ENCODE data around the gene PRKG2. TPM values are rescaled to one million over a fixed set of nuclear protein-coding genes. Genes with fewer than 3 reads are reported as not detected.

The PRKG2 gene
- total and polyA plus RNA-seq, 2 donors (not counting 3 experiments of a cell fraction or from before 2014, with no cell fraction given): not detected

- FAIRE-seq (no peak), DNase-seq (ENCODE audit: low read depth, low spot score) (no peak)
Observed at GRCh38 chr4:81118086-81118485, 96.9 kb downstream of the PRKG2 start.

More at GRCh38 chr4:81118086-81118485, 96.9 kb downstream of the PRKG2 start:
- H4K20me1 ChIP-seq (replicated peaks; ENCODE audit: control insufficient read depth, extremely low read depth, insufficient read depth, low read length): no peaks in the 10 kb centered on the region
- CTCF ChIA-PET: no interaction called here
- no peaks in the 10 kb centered on the region for H3K4me1 ChIP-seq (ENCODE audit: control insufficient read depth, extremely low read depth, insufficient read depth, low read length)
- no peaks in the 10 kb centered on the region for H3K79me2 ChIP-seq (ENCODE audit: control insufficient read depth, insufficient read depth, low read length)
- H3K4me3 ChIP-seq (replicated peaks in 1 of 3; ENCODE audit: insufficient read depth in 1 of 3, low read depth in 1 of 3, low read length in 3 of 3): no peak overlapping the region
- H3K27ac ChIP-seq (ENCODE audit: insufficient read depth, low read depth, low read length): no peak overlapping the region
- TF ChIP-seq GATA2 (IDR thresholded peaks at IDR 0.05; ENCODE audit: insufficient read depth, insufficient read length, low read depth, low read length): no peak
- no peak for TF ChIP-seq POLR2AphosphoS5 (IDR thresholded peaks at IDR 0.05; ENCODE audit: insufficient read depth, low read depth, low read length)
- no peak for TF ChIP-seq MAX (IDR thresholded peaks at IDR 0.05; ENCODE audit: insufficient read depth, insufficient read length)
- TF ChIP-seq EZH2 (IDR thresholded peaks at IDR 0.05; ENCODE audit: borderline replicate concordance, low read depth, low read length, severe bottlenecking): no peak
- no peak for TF ChIP-seq CTCF (IDR thresholded peaks at IDR 0.05; ENCODE audit: extremely low read depth in 1 of 2, insufficient read depth in 1 of 2, low read depth in 1 of 2, low read length in 2 of 2)
- no peak for TF ChIP-seq POLR2A (IDR thresholded peaks at IDR 0.05; ENCODE audit: low read depth, low read length)
- no peak for TF ChIP-seq MYC (IDR thresholded peaks at IDR 0.05; ENCODE audit: low read depth, low read length)
- no peak for TF ChIP-seq JUN (IDR thresholded peaks at IDR 0.05; ENCODE audit: borderline replicate concordance, insufficient read depth, insufficient read length, low read depth)
- TF ChIP-seq FOS (IDR thresholded peaks at IDR 0.05; ENCODE audit: borderline replicate concordance, insufficient read depth, low read length): no peak
- BruUV-seq (replicated peaks): no TSS peak
- H3K4me2 ChIP-seq (ENCODE audit: insufficient read depth, low read length): no peak overlapping the region
- no peaks in the 10 kb centered on the region for H3K9me1 ChIP-seq (replicated peaks; ENCODE audit: control insufficient read depth, extremely low read depth, insufficient read depth, low read length)
- H3K27me3 ChIP-seq (ENCODE audit: control insufficient read depth in 2 of 2, insufficient read depth in 2 of 2, low read length in 2 of 2): no peaks in the 10 kb centered on the region
- intact Hi-C loops (cut with micrococcal nuclease): no loop called here
- H3K36me3 ChIP-seq (ENCODE audit: control insufficient read depth in 2 of 2, extremely low read depth in 1 of 2, insufficient read depth in 2 of 2, low read length in 2 of 2): no peaks in the 10 kb centered on the region
- H3K9me3 ChIP-seq (replicated peaks; ENCODE audit: control insufficient read depth, insufficient read depth, low read length): no peaks in the 10 kb centered on the region
- H2AFZ ChIP-seq (ENCODE audit: low read depth, low read length): no peak overlapping the region
- POLR2A ChIA-PET: no interaction called here
- H3K9ac ChIP-seq (replicated peaks; ENCODE audit: extremely low read depth, insufficient read depth, low read length): no peak overlapping the region
- dilution Hi-C loops (cut with MboI; ENCODE audit: extremely low pct_ligation_motif_present, low sequenced_read_pairs): no loop called here

Measured in endothelial cell of umbilical vein (primary cell).